ENCODE data around the gene TBC1D21.

Gene TBC1D21, protein sequence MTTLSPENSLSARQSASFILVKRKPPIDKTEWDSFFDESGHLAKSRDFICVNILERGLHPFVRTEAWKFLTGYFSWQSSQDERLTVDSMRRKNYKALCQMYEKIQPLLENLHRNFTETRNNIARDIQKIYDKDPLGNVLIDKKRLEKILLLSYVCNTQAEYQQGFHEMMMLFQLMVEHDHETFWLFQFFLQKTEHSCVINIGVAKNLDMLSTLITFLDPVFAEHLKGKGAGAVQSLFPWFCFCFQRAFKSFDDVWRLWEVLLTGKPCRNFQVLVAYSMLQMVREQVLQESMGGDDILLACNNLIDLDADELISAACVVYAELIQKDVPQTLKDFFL

DNA sequence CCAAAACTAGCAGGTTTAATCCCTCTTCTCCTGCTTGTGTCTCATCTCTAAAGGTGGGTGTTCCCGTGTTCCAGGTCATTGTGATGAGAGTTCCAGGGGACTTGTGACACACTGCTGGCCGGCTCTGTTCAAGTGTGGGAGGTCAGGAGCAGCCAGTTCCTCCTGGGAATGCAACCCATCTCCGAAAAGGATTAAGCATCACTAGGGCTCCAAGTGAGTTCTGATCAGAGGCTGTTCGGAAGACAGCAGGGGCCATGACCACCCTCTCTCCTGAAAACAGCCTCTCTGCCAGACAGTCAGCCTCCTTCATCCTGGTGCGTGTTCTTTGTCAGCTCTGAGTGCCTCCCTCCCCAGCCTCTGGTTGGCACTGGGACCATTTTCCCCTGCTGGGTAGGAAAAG, at the start of gene TBC1D21:
TBC1D21 (plus strand) TSS at position 109 of the 400 bp plus-strand sequence; CDS start at position 255, 146 bp downstream.
- DNase-seq: no peak

GRCh38 chr15:73826711-73827251, 46.6 kb upstream of the TBC1D21 start:
- DNase-seq: no peak

DNA sequence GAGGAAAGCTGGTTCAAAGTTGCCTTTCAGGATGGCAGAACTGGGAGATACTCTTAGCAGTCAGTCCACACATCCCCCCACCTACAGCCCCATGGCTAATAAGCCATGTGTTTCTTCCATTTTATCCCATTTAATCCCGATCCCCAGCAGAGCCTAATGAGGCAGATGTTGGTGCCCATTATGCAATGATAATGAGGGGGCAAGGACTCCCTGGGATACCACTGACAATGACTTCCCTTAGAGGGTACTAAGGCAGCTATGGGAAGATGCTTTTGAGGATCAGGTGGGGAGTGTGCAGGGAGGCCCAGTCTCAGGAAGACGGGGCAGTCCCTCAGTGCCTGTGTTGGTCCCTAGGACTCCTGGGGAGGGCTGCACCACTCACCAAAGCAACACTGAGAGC, 43.8 kb upstream of the TBC1D21 start:
- no peak for DNase-seq

DNA sequence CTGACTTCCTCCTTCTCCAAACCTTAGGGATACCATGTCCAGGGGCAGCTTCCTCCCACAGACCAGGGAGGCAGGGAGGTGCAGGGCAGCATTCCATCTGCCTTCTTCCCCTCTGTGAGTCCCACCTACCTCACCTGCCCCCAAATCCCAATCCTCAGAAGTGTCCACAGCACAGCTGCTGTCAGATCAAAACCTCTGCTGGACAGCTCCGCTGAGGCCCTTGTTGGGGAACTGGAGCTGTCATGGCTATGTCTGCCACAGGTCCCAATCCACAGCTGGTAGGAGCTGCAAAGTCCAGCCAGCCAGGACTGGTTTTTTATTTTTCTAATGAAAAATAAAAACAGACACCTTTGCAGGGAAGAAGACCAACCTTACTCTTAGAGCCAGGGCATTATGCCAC, 40.7 kb upstream of the TBC1D21 start:
- no peak for DNase-seq

DNA sequence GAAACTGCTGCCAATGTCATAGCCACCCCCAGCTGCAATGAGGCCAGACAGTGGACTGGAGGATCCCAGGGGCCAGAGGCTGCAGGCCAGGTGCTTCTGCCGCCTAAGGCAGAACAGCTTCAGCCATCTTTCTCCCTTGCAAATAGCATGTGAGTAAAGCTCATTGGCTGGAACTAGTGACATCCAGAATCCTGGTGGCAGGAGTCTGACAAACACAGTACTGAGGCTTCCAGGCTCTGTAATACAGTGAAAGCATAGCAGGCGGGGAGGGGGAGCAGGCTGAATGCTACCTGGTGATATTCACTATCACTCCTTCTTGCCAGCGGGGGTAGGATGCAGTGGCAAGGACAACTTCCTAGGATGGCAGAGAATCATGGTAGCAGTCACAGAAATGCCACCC, 36.5 kb upstream of the TBC1D21 start:
- DNase-seq: no peak

- no peak for DNase-seq
These were observed 34.4 kb upstream of the TBC1D21 start for GRCh38 chr15:73838831-73839426.

DNA sequence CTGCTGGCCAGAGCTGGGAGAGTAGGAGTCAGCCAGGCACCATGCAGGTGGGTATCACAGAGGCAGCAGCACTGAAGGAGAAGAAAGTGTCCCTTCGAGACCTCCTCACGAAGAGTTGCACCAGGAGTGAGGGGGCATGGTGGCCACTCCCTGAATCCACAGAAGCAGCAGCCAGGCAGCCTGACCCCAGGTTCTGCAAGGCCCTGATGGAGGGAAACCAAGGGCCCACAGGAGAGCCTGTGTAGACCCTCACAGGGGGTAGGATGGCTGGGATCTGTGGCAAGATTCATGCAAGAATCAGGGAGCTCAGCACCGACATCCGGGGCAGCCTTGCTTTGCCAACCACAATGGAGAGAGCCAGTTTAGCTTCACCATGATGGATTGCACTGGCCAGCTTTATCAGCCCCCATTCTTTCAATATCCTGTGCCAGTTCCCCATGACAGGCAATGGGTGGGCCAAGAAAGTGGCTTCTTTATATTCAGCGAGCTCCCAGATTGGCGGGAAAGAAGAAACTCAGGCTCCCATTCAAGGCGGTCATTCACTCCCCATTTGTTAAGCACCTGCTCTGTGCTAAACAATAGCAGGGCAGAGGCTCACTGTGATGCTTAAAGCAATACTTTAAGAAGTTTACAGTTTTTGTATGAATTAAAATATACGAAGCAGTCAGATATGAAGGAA, 33.5 kb upstream of the TBC1D21 start:
- DNase-seq: no peak

DNA sequence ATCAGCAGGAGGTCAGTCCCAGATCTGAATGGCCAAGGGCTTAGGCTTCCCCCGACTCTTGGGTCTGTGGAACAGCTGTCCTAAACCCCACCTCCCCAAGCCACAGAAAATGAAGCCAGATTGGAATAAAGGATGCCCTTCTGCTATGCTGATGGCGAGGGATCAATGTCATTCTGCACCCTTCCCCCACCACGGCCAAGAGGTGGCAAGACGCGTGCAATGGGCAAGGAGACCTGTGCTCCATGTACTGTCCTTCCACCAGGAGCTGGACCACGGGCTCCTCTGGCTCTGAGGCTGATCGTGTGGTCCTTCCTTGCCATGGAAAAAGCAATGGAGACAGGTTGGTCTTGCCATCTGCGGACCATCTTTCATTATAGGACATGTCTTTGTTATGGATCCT, 32.6 kb upstream of the TBC1D21 start:
- DNase-seq: no peak

DNA sequence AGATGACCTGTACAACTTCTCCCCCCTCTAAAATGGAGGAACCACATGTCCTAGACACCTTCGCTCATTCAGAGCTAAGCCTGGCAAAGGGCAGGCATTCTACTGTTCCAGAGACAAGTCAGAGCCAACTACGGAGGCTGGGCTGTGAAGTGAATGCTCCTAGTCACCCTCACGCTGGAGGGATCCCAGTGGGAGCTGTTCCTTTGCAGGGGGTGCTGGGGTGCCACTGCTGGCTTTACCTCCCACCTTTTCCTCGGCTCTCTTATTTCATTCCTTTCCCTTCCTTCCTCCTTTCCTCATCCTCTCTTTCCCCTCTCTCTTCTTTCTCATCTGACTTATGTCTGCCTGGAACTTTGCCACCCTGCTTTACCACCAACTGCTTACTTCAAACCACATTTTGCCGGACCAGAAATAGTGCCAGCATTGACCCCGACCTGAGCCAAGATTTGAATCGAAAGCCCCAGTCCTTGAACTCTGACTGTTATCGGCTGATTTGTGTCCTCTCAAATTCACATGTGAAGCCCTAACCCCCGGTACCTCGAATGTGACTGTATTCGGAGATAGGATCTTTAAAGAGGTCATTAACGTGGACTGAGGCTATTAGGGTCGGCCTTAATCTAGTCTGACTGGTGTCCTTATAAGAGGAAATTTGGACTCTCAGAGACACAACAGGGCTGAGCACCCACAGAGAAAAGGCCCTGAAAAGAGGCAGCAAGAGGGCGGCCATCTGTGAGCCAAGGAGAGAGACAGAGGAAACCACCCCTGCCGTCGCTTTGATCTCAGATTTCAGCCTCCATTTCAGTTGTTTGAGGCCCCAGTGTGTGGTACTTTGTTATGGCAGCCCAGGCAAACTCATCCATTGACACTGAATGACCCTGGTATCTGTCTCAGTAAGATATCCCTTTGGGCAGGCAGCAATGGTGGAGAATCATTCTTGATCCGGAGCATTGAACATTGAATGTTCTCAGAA, 31.3 kb upstream of the TBC1D21 start:
- no peak for DNase-seq

DNA sequence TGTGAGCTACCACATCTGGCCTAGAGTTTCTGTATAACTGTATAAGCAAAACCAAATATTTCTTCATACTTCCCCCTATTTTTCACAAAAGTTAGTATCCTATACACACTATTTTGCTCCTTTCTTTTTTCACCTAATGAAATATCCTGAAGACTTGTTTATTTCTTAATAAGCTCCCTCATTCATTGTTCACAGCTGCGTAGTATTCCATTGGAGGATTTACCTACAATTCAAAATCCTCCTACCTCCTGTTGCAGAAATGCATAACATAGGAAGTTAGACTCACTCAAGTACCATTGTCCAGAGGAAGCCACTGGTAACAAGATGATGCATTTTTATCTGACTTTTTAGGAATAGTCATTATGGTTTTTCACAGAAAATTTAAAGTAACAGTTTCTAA, 29.6 kb upstream of the TBC1D21 start:
- no peak for DNase-seq

GRCh38 chr15:73844356-73844755, 29.0 kb upstream of the TBC1D21 start:
- no peak for DNase-seq

DNA sequence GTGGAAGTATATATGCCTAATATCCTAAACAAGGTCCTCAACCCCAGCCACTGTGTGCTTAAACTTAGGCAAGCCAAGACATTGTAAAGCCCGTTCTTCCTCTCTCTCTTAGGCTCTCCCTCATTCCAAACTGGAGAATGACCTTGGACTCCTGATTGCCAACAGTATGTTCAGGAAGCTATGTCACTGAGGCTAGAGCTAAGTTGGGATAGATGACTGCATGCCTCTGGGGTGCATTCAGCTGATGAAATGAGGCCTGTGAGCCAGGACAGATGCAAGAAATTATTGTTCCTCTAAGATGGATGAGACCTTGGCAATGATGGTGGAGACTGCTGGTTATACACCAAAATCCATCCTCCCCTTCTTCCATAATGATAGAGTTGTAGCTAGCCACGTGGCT, 27.9 kb upstream of the TBC1D21 start:
- DNase-seq: no peak

- DNase-seq: no peak
These were observed 27.5 kb upstream of the TBC1D21 start for GRCh38 chr15:73845907-73846306.

DNA sequence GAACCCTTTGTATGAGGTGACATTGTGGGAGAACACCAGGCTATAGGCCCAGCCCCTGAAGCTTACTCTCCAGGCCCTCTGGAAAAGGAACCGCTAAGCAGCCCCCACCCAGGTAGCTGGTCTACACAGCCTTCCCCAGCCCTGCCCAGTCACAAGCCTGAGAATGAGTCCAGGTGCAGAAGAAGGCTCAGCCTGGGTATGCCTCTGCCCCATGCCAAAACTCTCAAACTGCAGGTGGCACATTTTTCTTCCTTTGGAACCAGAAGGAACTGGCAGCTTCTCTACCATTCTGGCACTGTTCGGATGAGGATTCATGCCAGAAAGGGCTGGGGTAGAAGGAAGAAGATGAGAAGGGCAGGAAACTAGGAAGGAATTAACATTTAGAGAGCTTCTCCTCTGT, 23.7 kb upstream of the TBC1D21 start:
- DNase-seq: no peak

- DNase-seq: no peak
These were observed 23.1 kb upstream of the TBC1D21 start for GRCh38 chr15:73850228-73850627.

DNA sequence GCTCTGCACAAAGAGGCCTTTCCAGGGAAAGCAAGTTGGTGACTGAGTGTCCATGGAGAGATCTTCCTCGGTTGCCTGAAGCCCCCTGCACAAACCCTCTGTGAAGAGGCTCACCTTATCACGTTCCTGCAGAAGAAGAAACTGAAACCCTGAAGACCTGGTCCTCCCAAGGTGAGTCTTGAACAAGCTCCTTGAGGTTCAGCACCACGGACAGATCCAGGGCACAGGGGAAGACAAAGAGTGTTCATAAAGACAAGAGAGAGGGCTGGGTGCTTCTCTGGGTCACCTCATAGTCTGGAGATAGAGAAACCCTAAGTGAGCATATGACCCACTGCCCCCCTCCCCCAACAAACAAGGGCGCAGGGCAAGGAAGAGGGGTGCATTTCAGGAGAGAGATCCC, 21.7 kb upstream of the TBC1D21 start:
- DNase-seq: no peak

DNA sequence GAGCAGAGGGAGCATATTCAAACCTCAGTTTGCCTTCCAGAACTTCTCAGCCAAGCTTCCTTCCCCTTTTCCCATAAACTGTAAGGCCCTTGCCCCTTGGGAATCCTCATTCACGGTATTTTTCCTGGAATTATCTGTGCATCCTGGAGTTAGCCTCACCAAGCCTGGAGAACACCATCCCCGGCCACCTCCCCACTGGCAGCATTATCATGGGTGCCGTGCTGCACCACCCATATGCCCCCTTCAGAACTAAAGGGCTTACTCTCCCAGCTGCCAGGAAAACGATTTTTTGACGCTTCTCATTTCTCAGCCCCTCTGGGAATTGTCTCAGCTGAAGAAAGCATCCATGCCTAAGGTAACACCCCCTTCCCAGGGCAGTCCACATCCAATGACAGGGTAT, 20.9 kb upstream of the TBC1D21 start:
- DNase-seq: no peak

- no peak for DNase-seq
These were observed 19.1 kb upstream of the TBC1D21 start for GRCh38 chr15:73854265-73854664.

DNA sequence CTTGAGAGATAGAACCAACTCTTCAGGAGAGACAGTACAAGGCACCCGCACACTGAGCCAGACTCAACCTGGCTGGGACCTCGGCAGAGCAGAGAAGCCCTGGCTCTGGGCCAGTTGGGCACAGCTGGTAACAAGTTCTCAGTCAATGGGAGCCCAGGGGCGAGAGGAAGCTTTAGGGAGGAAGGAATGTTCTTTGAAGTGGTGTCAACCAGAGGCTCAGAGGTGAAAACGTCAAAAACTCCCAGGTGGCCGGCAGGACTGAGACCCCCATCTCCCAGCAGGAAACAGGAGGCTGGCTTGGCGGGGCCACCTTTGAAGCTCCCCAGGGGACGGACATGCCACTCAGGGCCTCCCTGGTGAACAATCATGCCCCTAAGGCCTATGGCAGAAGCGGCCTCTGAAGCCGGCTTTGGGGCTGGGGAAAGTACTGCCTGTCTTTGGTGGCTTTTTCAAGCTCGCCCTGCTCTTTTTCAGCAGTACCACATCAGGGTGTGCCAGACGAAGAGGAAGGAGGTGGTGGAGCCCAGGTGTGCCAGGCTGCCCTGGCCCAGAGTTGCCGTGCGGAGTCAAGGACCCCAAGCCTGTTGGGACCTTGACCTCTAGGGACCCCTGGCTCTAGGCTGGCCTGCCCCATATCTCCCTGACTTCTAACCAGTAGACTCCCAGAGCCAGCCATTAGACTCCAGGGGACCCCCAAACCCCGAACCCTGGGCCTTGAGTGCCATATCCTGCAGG, 16.7 kb upstream of the TBC1D21 start:
- DNase-seq: no peak

DNA sequence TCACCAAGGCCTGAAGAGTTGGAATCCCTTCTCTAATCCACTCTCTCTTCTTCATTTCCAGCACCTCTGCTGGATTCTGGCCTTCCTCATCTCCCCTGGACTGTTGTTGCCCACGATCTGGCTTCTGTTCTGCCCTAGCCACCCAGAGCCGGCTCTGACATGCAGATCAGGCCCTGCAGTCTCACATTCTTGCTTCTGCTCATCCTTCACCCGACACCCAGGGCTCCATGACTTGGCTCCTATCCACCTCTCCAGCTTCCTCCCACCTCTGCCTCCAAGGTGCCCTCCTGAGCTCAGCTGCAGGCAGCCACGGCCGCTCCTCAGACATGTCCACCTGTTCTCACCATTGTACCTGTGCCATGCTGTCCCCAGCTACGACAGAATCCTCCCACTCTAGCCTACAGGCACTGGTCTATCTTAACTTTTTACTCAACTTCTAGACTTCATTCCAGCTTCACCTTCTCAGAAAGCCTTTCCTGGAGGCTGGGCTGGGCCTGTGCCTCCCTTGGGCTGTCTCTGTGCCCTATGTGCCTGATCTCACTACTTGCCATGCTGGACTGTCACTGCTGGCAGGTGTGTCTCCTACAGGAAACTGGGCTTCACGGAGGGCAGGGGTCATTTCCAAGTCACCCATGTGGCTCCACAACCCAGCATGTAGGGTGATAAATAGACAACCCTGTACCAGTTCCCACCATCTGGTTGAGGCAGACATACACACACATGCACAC, 16.0 kb upstream of the TBC1D21 start:
- no peak for DNase-seq

GRCh38 chr15:73858062-73858461, 15.3 kb upstream of the TBC1D21 start:
- no peak for DNase-seq

Measured in NCI-H2081 treated with DMSO at 0.1 percent for 48 hours (cell line).